NCI-H1436 (cell line): ENCODE results near the gene RD3L.
"Not testable (repeated sequence)": the region's sequence is repeated elsewhere in the genome, so short reads cannot be mapped to it uniquely, and the experiment has no call there.

Experiments used
- DNase-seq: peaks from one replicate; lab custom pipeline; 2025; lab: John Stamatoyannopoulos, UW

Gene RD3L

GRCh38 chr14:103928011-103928890 lies 14.1 kb downstream of the RD3L start, which contains the start of gene TDRD9:
Gene TDRD9, plus strand, starts transcription at chr14:103928456. Its CDS starts 54 bp downstream, at chr14:103928510.
- no peak for DNase-seq

DNA sequence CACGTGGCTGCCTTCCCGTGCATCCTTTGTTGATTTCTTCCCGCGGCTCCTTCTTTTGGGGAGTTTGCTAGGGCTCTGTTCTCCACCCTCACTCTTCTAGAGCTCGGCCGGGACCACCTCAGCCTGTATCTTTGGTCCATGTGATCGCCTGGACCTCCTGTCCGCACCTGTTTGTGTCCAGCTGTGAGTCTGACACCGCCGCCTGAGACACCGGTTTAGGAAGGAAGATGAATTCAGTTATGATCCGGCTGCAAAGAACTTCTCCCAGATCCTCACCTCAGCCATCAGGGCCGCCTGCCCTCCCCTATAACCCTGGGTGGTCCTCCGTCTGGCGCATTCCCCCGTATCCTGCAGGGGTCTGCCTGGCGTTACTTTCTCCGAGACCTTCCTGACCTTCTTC lies 14.8 kb downstream of the RD3L start:
- no peak for DNase-seq

- DNase-seq: no peak
Observed at GRCh38 chr14:103925316-103925715, 17.0 kb downstream of the RD3L start.

DNA sequence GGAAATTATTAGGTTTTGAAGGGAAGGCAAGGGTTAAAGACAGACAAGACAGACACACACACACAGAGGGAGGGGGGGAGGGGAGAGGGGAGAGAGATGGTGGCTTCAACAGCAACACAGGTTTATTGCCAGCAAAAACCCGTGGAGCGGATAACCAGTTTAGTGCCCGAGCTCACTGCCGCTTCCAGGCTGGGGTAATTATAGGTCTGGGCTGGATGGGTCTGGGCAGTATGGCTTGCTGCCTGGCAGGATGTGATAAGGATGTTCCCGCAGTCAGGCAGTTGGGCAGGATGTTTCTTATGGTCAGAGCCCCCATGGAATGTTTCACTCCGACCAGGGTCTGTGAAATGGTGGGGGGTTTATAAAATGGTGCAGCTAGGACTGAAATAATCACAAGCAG lies 18.5 kb downstream of the RD3L start:
- DNase-seq: no peak

GRCh38 chr14:103921855-103922200 lies 20.5 kb downstream of the RD3L start:
- not testable (repeated sequence) for DNase-seq

DNA sequence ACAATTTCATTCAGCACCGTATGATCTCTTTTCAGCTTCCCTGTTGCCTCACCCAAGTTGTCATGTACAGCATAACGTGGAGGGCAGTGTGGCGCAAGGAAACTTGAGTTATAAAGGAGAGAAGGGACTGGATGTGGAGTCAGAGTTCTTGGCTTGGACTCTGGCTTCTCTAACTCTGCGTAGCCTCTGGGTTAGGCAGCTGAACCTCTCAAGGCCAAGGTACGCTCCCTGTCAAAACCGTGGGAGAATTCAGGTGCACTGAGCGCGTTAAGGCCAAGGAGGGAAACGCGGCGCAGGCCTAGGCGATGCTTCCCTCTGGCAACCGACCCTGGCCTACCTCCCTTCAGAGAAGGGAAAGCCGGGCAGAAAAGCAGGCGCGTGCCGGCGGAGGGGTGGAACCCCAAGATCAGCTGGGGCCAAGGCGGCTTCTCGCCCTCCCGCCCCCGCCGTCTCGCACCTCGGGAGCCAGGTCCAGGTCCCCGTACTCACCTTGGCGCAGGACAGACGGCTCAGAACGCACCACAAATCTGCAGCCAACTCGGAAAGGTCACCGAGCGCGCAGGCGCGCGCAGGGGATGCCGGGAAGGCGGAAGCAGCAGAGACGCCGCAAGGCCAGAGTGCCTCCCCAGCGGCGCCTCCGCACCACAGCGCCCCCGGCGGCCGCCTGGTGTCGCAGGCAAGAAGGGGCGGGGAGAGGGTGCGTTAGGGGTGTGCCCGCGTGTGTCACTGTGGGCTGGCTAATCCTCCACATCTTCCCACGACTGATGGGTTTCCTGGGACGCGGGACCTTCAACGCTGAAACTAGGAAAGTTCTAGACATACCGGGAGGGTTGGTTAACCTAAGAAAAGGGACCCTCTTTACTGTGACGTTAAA lies 21.1 kb downstream of the RD3L start:
- DNase-seq: peak; percentile 82

GRCh38 chr14:103916636-103917262 lies 25.6 kb downstream of the RD3L start:
- DNase-seq: no peak

- no peak for DNase-seq
Observed at GRCh38 chr14:103915616-103916015, 26.7 kb downstream of the RD3L start.

GRCh38 chr14:103910984-103911383 lies 31.3 kb downstream of the RD3L start:
- no peak for DNase-seq

GRCh38 chr14:103910262-103910935 lies 31.9 kb downstream of the RD3L start:
- peak; percentile 86 for DNase-seq

DNA sequence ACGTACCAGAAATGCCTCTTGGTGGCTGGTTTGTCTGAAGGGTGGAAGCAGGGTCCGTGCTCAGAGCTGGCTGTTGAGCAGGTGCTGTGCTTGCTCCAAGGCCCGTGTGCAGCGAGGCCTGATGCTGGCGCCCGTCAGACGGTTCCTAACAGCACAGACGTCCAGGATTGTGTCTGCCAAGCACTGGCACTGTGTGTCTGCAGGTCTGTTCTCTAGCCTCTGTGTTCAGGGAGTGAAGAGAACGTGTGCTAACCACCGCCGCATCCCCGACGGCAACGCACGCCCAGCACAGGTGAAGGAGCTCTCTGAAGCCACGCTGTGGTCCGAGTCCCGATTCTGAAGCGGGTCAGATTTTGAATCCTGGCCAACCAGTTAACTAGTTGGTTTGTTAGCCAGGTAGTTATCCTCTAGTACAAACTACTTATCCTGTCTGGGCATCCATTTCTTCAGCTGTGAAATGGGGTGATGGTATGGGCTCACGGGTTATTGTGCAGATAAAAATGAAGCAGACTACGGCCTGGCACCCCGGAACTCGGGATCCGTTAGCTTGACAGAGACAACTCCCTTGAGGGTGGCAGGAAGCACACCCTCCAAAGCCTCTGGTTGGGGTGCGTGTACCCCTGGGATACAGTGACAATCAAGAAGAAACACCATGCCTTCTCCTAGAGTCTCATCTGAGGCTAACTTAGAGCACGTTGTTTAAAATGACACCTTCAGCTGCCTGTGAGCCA lies 32.6 kb downstream of the RD3L start:
- DNase-seq: no peak

GRCh38 chr14:103908580-103908979 lies 33.7 kb downstream of the RD3L start:
- DNase-seq: no peak

- DNase-seq: no peak
Observed at GRCh38 chr14:103905842-103906456, 36.4 kb downstream of the RD3L start.

- DNase-seq: no peak
Observed at GRCh38 chr14:103904493-103905107, 37.7 kb downstream of the RD3L start.

DNA sequence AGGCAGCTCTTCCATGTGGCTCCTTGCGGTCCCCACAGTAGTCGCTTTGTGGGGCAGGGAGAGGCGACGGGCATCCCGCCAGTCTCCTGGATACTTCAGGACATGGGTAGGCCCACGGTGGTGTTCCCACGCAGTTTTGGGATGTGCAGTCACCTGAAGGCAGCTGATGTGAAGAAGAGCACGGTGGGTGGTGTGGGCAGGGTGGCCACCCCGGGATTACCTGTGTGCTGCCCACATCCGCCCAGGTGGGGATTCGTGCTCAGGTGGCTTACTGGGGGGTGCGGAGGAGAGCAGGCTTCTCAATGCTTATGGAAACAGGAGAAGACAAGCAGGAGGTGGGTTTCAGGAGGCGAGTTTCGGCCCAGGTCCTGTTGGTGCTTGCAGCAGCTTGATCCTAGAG lies 42.5 kb downstream of the RD3L start:
- no peak for DNase-seq

DNA sequence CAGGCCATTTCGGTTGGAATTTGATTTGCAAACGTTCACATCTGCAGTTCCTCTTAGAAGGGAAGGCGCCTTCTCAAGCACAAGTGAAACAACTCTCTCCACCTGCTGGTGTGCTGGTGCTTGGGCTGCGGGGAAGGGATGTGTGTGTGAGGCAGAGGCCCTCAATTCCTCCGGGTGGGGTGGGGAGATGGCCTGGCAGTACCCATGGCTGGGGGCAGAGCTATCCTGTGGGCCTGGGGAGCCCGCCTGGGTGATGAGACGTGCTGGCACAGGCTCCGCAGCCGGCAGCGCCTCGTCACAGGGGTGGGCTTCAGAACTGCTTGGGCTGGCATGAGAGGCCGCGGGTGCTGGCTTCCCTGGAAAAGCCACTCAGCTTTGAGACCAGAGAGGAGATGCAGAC lies 43.0 kb downstream of the RD3L start:
- no peak for DNase-seq

DNA sequence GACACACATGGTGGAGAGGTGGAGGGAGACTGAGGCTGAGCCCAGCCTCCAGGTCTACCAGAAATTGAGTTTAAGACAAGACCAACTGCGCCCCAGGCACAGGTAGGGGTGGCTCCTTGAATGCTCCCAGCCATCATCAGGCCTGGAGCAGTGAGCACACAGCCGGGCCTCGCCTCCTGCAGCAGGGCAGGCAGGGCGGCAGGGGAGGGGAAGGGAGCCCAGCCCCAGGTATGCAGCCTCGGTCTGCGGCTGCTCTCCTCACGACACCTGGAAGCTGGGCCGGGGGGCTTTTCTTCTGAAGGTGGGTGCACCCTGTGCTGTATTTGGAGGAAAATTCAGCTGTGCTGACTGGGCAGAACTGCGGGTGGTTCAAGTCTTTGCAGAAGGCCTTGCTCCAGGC lies 43.6 kb downstream of the RD3L start:
- no peak for DNase-seq

DNA sequence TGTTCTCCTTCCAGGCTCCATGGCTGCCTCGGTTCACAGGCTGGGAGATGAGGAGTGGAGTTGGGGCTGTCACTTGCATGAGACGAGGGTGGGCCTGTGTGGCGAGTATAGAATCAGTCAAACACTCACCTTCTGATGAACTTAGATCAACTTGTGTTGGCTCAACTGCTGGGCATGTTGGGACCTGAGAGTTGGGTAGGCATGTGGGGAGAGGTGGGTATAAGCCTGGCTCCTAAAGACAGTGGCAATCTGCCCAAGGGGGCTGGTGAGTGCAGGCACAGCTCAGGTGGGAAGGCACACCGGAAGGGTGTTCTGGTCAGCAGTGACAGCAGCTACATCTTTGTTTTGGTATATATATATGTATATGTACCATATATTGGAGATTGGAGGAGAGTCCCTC lies 44.1 kb downstream of the RD3L start:
- no peak for DNase-seq

- no peak for DNase-seq
Observed at GRCh38 chr14:103897075-103897947, 45.0 kb downstream of the RD3L start.
